MM.1S (cell line): Measurements from ENCODE around the gene DDX10.

ENCODE experiments used
- EZH2 ChIP-seq: fragments of 300-600 bp; sonication (generic); optimal IDR thresholded peaks from 2 replicates; pipeline ENCODE3; 2017; ENCODE audit warnings: low read depth, mild to moderate bottlenecking, antibody characterized with exemption, low read length, mixed read lengths
- TF ChIP-seq, protein P1 (sequence below): fragments of 300-600 bp; sonication (generic); IDR thresholded peaks from 2 replicates; pipeline ENCODE4 v1.5.1; 2016; ENCODE audit warnings: antibody characterized with exemption, low read length, mixed read lengths

DNA sequence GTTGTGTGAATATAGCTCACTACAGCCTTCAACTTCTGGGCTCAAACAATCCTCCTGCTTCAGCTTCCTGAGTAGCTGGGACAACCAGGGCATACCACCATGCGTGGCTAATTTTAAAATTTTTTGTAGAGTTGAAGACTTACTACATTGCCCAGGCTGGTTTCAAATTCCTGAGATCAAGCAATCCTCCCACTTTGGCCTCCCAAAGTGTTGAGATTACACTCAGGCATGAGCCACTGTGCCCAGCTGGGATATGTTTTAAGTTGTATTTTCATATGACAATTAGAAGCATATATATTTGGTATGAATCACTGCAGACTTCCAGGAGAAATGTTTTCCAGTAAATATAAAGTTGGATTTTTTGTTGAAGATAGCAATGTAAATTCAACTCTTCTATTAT lies 15.4 kb downstream of the DDX10 start:
- TF ChIP-seq, protein P1, sequence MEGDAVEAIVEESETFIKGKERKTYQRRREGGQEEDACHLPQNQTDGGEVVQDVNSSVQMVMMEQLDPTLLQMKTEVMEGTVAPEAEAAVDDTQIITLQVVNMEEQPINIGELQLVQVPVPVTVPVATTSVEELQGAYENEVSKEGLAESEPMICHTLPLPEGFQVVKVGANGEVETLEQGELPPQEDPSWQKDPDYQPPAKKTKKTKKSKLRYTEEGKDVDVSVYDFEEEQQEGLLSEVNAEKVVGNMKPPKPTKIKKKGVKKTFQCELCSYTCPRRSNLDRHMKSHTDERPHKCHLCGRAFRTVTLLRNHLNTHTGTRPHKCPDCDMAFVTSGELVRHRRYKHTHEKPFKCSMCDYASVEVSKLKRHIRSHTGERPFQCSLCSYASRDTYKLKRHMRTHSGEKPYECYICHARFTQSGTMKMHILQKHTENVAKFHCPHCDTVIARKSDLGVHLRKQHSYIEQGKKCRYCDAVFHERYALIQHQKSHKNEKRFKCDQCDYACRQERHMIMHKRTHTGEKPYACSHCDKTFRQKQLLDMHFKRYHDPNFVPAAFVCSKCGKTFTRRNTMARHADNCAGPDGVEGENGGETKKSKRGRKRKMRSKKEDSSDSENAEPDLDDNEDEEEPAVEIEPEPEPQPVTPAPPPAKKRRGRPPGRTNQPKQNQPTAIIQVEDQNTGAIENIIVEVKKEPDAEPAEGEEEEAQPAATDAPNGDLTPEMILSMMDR: no peak
- no peak for TF ChIP-seq EZH2
